ENCODE data around the gene TMEM168.

GRCh38 chr7:112789453-112789816, 758 bp downstream of the TMEM168 start:
- TF ChIP-seq CTCF (IDR thresholded peaks at IDR 0.05) (no peak), POLR2A (IDR thresholded peaks at IDR 0.05) (no peak), POLR2AphosphoS5 (IDR thresholded peaks at IDR 0.05; ENCODE audit: insufficient read depth in 1 of 2, low read depth in 1 of 2) (no peak)

Data from vagina (tissue), 2 donors.